NCI-H82 treated with DMSO at 0.1 percent for 48 hours (cell line): ENCODE measurements around the gene OGFR.

Experiments used
- DNase-seq: peaks from one replicate; lab custom pipeline; 2025; ENCODE audit not compliant: unreplicated experiment; lab: John Stamatoyannopoulos, UW

OGFR gene

GRCh38 chr20:62799459-62799858 is 5.2 kb upstream of the OGFR start:
- DNase-seq: no peak

GRCh38 chr20:62799873-62800272 is 4.8 kb upstream of the OGFR start:
- DNase-seq: no peak

- no peak for DNase-seq
Observed at GRCh38 chr20:62800314-62801259, 4.0 kb upstream of the OGFR start.

DNA sequence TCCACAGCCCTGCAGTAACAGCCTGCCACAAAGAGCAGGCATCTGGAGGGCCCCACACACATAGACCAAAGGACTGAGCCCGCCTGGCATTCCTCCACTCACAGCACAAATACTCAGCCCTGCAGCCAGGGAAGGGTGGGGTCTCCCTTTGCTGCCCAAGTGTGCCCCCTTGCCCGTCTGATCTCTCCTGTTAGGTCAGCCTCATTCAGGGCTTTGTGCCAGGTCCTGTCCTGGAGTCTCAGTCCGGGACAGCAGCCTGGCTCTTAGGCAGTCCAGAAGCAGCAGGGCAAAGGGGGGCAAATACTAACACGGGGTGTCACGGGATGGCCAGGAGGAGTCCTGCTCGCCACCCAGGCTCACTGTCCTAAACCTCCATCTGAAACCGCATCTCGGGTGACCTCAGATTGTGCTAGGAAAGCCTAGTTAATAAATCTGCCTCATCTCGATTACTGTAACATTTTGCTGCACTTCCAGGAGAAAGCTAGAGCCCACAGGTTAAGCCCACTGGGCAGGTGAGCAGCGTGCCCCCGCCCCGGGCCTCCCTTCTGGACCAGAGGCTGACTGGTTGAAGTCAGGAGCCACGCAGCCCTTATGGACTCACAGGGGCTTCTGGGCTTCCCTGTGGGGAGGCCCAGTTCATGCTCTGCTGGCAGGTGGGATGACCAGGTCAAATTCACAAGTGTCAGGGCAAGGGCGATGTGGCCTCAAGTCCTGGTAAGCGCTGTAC is 3.2 kb upstream of the OGFR start:
- DNase-seq: no peak

DNA sequence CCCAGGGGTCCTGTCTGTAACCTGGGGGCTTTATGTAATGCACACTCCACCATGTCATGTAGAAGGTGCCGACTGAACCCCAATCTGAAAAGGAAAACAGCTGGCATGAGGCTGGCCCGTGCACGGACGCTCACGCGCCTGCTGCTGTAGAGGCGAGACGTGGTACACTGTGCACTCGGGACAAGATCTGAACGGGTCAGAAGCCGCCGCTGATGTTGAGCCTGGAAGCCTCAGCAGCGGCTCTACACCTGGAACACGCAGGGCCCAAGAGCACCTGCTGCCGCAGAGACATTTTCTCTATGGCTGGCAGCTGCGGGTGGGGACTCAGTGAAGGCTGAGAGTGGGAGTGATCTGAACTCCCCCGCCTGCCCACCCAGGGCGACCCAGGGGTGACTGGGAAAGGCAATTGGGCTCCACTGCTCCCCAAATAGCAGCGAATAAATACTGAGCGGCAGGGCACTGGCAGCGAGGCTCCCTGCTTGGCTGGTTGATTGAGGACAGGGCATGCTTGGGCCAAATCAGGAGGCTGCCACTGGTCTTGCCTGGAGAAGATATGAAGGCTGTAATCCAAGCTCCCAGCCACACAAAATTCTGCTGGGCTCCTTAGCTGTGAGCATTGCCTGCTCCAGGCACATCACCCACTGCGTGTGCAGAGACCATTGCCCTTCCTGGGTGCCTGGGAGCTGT is 2.5 kb upstream of the OGFR start:
- DNase-seq: no peak

DNA sequence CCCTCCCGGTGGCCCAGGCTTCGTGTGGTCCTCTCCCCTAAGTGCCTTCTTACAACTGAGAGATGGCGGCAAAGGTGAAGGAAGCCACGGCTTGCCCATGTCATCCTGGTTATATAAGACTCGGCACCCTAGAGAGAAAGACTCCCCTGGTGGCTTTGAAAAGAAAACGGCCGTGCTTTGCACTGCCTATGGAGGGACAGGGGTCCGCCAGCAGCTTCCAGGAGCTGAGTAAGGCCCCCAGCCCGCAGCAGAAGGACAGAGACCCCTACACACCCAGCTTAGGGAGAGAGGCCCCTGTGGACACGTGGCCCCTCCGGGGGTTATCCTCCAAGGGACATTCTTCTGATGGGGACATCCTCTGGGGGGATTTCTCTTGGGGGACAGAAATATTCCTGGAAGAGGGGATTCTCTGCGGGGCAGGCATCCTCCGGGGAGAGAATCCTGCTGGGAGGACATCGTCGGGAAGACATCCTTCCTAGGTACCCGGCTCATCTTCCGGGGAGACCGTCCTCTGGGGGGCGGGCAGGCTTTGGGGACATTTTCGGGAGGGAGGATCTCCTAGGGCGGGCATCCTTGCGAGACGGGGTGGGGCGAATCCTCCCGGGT is 511 bp upstream of the OGFR start:
- DNase-seq: no peak

DNA sequence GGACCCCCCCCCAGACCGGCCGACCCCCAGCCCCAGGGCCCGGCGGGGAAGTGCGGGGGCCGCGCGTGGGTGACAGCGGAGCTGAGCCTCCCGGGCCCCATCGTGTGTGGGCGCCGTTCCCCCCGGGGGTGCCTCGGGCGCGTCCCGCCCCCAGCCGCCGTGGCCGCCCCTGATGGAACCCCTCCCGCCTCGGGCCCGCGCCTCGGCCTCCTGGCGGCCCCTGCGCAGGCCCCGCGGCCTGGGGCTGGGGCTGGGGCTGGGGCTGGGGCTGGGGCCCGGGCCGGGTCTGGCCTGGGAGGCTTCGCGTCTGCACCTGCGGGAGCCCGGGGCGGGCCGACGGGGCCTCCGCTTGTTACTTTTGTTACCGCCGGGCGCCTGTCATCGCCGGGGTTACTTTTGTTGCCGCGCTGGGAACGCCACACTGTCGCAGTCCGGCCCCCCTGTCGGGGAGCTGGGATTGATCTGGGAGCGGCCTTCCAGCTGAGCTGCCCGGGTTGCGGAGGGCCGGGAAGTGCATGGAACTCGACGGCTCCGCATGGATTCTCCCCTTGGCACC is 598 bp downstream of the OGFR start:
- DNase-seq: no peak

DNA sequence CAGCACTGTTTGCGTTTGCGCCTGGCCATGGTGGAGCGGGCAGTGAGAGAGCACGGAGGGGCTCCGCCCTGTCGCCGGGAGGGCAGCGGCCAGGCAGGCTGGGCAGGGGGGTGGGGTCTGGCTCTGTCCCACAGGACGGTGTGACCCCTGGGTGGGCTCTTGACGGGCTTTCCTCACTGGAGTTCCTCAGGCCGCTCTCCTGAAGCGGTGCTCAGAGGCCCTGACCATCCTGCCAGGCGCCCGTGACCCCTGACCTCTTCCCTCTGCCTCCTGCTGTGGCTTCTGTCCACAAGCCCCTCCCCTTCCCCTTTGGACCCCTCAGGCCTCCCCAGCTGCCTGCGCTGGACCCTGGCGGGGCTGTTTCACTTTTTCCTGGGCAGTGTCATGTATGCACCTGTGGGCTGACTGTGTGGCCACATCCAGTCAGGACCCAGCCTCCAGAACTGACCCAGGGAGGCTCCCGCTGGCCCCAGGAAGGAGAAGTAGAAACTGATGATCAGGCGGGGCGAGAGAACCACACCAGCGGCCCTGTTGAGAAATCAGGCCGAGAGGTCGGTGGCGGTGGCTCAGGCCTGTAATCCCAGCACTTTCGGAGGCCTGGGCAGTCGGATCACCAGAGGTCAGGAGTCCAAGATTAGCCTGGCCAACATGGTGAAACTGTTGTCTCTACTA is 1.2 kb downstream of the OGFR start:
- DNase-seq: no peak

DNA sequence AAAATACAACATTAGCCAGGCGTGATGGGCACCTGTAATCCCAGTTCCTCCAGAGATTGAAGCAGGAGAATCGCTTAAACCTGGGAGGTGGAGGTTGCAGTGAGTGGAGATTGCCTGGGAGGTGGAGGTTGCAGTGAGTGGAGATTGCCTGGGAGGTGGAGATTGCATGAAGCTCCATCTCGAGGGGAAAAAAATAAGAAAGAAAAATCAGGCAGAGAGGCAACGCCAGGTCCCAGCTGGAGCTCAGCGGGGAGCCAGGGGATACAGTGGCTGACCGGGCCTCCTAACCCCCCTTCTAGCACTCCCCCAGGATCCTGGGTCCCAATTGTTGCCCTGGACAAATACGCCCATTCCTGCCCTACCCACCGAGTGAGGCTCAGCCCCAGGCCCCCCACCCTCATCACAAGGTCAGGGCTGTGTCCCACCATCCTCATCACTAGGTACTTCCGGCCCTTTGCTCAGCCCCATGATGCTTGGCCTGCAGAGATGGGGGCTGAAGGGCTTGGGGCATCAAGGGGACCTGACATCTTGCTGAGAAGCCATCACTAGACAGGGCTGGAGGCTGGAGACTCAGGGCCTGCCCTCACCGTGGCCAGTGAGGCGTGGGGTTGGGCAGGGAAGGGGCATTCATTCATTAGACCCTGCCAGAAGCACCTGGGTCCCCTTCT is 1.9 kb downstream of the OGFR start:
- DNase-seq: no peak

DNA sequence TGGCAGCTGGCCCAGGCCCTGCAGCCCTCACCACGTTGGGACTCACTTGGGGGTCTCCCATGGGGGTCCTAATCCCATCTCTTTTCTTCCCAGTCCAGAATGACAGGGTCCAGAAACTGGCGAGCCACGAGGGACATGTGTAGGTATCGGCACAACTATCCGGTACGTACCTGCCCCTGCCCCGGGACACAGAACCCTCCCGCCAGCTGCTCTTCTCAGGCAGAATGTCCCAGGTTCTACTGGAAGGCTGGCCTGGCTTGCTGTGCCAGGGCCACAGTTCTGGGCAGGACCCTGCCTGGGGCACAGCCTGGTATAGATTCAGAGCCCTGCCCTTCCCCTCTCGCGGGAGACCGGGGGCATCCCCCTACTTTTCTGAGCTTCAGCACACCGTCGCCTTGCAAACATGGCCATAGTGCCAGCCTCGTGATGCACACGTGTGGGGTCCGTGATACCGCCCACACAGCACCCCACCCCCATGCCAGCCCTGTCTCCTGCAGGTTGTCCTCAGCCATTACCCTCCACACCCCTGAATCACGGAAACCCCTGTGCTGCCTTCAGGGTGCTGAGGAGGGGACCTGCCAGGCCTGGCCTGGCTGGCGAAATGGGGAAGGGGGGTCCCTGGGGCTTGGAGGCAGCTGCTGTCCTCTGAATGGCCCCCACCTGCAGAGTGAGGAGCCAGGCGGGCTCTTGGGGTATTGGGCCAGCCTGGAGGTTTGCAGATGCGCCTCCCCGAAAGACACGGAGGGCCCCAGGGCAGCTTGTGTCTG is 3.0 kb downstream of the OGFR start:
- DNase-seq: no peak

DNA sequence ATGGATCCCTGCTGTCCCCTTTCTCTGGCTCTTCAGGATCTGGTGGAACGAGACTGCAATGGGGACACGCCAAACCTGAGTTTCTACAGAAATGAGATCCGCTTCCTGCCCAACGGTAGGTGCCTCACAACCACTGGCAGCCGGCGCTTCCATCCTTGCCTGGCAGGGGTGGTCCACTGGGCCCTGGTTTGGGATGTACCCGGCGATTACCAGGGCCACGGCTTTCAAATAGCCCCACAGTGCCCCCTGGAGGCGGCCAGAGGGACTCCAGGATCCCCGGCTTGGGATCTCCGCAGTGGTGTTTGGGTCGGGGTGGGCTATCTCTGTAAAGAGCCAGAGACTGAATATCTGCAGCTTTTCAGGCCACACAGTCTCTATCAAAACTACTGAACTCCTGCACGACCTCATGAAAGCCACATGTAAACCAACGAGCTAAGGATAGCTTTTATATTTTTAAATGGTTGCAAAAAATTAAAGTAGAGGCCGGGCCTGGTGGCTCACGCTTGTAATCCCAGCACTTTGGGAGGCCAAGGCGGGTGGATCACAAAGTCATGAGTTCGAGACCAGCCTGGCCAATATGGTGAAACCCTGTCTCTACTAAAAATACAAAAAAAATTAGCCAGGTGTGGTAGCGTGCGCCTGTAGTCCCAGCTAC is 3.7 kb downstream of the OGFR start:
- no peak for DNase-seq

- DNase-seq: no peak
Observed at GRCh38 chr20:62809530-62810428, 5.1 kb downstream of the OGFR start.

DNA sequence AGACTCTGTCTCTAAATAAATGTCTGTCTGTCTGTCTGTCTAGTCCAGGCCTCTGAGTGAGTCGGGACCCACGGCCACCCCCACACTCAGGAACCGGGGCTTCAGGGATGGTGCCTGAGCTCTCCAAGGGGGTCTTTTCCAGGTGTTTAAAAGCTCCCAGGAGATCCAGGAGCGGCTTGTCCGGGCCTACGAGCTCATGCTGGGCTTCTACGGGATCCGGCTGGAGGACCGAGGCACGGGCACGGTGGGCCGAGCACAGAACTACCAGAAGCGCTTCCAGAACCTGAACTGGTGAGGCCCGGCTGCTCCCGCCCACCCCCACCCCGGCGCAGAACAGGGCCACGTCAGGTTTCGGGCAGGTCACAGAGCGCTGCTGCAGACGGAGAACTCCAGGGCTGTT is 6.7 kb downstream of the OGFR start:
- DNase-seq: no peak

- DNase-seq: no peak
Observed at GRCh38 chr20:62811720-62812119, 7.1 kb downstream of the OGFR start.

GRCh38 chr20:62812181-62812906 is 7.7 kb downstream of the OGFR start:
- DNase-seq: no peak

- no peak for DNase-seq
Observed at GRCh38 chr20:62812907-62813200, 8.2 kb downstream of the OGFR start.

DNA sequence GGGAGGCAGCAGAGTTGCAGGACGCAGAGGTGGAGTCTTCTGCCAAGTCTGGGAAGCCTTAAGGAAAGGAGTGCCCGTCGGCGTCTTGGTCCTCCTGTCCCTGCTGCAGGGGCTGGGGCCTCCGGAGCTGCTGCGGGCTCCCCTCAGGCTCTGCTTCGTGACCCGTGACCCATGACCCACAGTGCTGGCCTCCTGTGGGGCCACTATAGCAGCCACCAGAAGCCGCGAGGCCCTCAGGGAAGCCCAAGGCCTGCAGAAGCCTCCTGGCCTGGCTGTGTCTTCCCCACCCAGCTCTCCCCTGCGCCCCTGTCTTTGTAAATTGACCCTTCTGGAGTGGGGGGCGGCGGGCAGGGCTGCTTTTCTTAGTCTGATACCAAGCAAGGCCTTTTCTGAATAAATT is 9.0 kb downstream of the OGFR start:
- no peak for DNase-seq
